OCI-LY1 (cell line): ENCODE data around the gene PHKA1.

Source experiments
- H2AFZ ChIP-seq: fragments of 200-600 bp; sonication (generic), shearing (Covaris generic); 2 replicates; pipeline ENCODE4 v1.6.0; 2014; ENCODE audit warnings: antibody characterized with exemption, mild to moderate bottlenecking, low read length
- H3F3A ChIP-seq: fragments of 200-600 bp; sonication (generic), shearing (Covaris generic); 2 replicates; pipeline ENCODE4 v1.6.0; 2014; ENCODE audit warnings: mild to moderate bottlenecking, antibody characterized with exemption, low read length, moderate library complexity; ENCODE audit not compliant: insufficient read depth
- H3K27ac ChIP-seq: fragments of 200-600 bp; sonication (generic); 2 replicates; pipeline ENCODE4 v1.5.1; 2014; ENCODE audit warnings: low read length, mixed run types, mild to moderate bottlenecking, low read depth; ENCODE audit not compliant: poor library complexity, severe bottlenecking
- H3K27me3 ChIP-seq: fragments of 200-600 bp; sonication (generic); 2 replicates; pipeline ENCODE4 v1.6.0; 2014; ENCODE audit warnings: antibody characterized with exemption, mild to moderate bottlenecking, low read length, moderate library complexity; ENCODE audit not compliant: insufficient read depth
- H3K36me3 ChIP-seq: fragments of 200-600 bp; sonication (generic); 2 replicates; pipeline ENCODE4 v1.6.1; 2014; ENCODE audit warnings: mild to moderate bottlenecking, antibody characterized with exemption, low read length, moderate library complexity, mixed read lengths; ENCODE audit not compliant: insufficient read depth
- H3K4me1 ChIP-seq: fragments of 200-600 bp; sonication (generic); 2 replicates; pipeline ENCODE4 v1.5.1; 2014; ENCODE audit warnings: mild to moderate bottlenecking, low read length, moderate library complexity; ENCODE audit not compliant: insufficient read depth, severe bottlenecking
- H3K4me2 ChIP-seq: fragments of 200-600 bp; sonication (generic), shearing (Covaris generic); 2 replicates; pipeline ENCODE4 v1.6.1; 2014; ENCODE audit warnings: low read length
- H3K4me3 ChIP-seq: fragments of 200-600 bp; sonication (generic); 2 replicates; pipeline ENCODE4 v1.5.1; 2014; ENCODE audit warnings: low read length, low read depth, mild to moderate bottlenecking, mixed read lengths; ENCODE audit not compliant: poor library complexity, severe bottlenecking
- H3K79me2 ChIP-seq: fragments of 200-600 bp; shearing (Covaris generic); 2 replicates; pipeline ENCODE4 v1.6.1; 2016; ENCODE audit warnings: mixed run types, low read length, mixed read lengths; ENCODE audit not compliant: insufficient read depth
- H3K9ac ChIP-seq: fragments of 200-600 bp; sonication (generic), shearing (Covaris generic); 2 replicates; pipeline ENCODE4 v1.6.1; 2014; ENCODE audit warnings: mild to moderate bottlenecking, low read length, mixed read lengths
- H3K9me2 ChIP-seq: fragments of 200-600 bp; sonication (generic), shearing (Covaris generic); 2 replicates; pipeline ENCODE4 v1.6.1; 2014; ENCODE audit warnings: low read depth, mild to moderate bottlenecking, low read length, mixed read lengths
- H3K9me3 ChIP-seq: fragments of 200-600 bp; shearing (Covaris generic); 2 replicates; pipeline ENCODE4 v1.6.1; 2014; ENCODE audit warnings: low read length, mixed read lengths
- H4K20me1 ChIP-seq: fragments of 200-600 bp; sonication (generic), shearing (Covaris generic); 2 replicates; pipeline ENCODE4 v1.6.0; 2016; ENCODE audit warnings: mild to moderate bottlenecking, low read length; ENCODE audit not compliant: insufficient read depth
- EZH2 ChIP-seq: fragments of 200-600 bp; sonication (generic), shearing (Covaris generic); IDR thresholded peaks from 2 replicates; pipeline ENCODE4 v1.8.0; 2017; ENCODE audit warnings: borderline replicate concordance, mixed run types, mild to moderate bottlenecking, antibody characterized with exemption, low read length, moderate library complexity, mixed read lengths
- TF ChIP-seq, protein P1 (sequence below): fragments of 200-600 bp; sonication (generic), shearing (Covaris generic); IDR thresholded peaks from 2 replicates; pipeline ENCODE4 v1.5.1; 2017; ENCODE audit warnings: mild to moderate bottlenecking, antibody characterized with exemption, low read length, moderate library complexity, mixed read lengths

PHKA1 gene

DNA sequence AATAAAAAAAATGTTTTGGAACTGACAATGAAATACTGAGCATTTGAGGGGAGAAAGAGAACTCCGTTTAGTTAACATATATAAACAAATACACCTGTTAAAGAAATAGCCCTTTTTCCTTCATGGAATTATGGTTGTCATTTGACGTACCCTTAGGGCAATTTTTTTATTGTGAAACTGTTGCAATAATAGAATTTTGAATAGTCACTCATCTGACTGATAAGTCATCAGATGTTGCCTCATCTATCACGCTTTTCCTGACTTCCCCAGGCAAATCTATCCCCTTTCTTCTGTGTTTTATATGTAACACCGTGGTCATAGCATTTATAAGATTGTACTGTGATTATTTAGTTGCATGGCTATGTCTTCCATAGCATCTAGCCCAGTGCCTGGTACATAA lies 72.5 kb downstream of the PHKA1 start:
- Histone ChIP-seq H4K20me1 (no peaks in the 10 kb centered on the region), H3K27ac (no peak overlapping the region), H3K4me1 (no peaks in the 10 kb centered on the region), H3K36me3 (no peaks in the 10 kb centered on the region), H3K79me2 (no peaks in the 10 kb centered on the region), H3K9me3 (no peaks in the 10 kb centered on the region), H3K27me3 (no peaks in the 10 kb centered on the region), H3K9me2 (no peaks in the 10 kb centered on the region), H2AFZ (no peak overlapping the region), H3K9ac (no peak overlapping the region), H3K4me2 (no peak overlapping the region), H3F3A (no peaks in the 10 kb centered on the region), H3K4me3 (no peak overlapping the region)
- TF ChIP-seq EZH2, result no peak
- TF ChIP-seq, protein P1, sequence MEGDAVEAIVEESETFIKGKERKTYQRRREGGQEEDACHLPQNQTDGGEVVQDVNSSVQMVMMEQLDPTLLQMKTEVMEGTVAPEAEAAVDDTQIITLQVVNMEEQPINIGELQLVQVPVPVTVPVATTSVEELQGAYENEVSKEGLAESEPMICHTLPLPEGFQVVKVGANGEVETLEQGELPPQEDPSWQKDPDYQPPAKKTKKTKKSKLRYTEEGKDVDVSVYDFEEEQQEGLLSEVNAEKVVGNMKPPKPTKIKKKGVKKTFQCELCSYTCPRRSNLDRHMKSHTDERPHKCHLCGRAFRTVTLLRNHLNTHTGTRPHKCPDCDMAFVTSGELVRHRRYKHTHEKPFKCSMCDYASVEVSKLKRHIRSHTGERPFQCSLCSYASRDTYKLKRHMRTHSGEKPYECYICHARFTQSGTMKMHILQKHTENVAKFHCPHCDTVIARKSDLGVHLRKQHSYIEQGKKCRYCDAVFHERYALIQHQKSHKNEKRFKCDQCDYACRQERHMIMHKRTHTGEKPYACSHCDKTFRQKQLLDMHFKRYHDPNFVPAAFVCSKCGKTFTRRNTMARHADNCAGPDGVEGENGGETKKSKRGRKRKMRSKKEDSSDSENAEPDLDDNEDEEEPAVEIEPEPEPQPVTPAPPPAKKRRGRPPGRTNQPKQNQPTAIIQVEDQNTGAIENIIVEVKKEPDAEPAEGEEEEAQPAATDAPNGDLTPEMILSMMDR, result no peak

DNA sequence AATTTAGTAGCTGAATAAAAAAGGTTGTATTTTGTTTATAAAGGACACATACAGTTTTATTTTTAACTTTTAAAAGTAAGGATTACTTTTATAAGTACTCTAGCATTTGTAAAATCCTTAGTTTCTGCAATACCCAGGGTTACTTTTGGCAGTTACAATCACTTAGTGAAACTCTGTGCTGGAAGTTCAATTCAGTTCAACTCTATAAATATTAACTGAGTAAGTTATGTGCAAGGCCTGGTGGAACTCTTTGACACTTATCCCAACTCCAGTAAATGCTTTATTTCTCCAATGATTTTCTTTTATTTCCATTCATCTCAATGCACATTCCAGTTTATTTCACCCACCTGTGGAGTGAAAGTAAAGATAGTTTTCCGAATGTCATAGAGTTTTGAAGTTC lies 78.2 kb downstream of the PHKA1 start:
- no peaks in the 10 kb centered on the region for H3K27me3 ChIP-seq
- no peaks in the 10 kb centered on the region for H3K79me2 ChIP-seq
- H3K4me1 ChIP-seq, result no peaks in the 10 kb centered on the region
- no peak overlapping the region for H3K4me3 ChIP-seq
- no peak overlapping the region for H3K27ac ChIP-seq
- no peak overlapping the region for H3K4me2 ChIP-seq
- no peak overlapping the region for H3K9ac ChIP-seq
- H2AFZ ChIP-seq, result no peak overlapping the region
- H3K36me3 ChIP-seq, result no peaks in the 10 kb centered on the region
- no peaks in the 10 kb centered on the region for H4K20me1 ChIP-seq
- no peaks in the 10 kb centered on the region for H3F3A ChIP-seq
- TF ChIP-seq, protein P1, result no peak
- no peak for TF ChIP-seq EZH2
- no peaks in the 10 kb centered on the region for H3K9me2 ChIP-seq
- H3K9me3 ChIP-seq, result no peaks in the 10 kb centered on the region

DNA sequence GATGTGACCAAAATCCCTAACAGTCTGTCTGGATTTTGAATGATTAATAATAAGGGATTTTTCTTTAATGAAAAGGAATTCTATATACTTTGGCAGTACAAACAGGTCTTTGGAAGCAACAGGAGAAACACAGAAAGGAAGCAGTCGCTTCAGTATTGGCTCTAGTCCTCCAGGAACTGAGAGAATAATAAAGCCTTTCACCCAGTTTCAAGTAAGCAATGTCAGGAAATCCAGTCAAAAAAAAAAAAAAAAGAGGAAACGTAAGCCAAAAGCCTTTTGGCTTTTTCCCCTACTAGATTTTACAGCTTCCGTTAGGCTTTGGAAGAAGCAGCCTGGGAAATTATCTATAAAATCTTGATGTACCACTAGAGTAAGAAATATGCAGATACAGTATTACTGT lies 79.8 kb downstream of the PHKA1 start:
- no peak overlapping the region for H3K9ac ChIP-seq
- H3K4me2 ChIP-seq, result no peak overlapping the region
- no peaks in the 10 kb centered on the region for H3K27me3 ChIP-seq
- H3K79me2 ChIP-seq, result no peaks in the 10 kb centered on the region
- no peaks in the 10 kb centered on the region for H3K4me1 ChIP-seq
- H4K20me1 ChIP-seq, result no peaks in the 10 kb centered on the region
- no peaks in the 10 kb centered on the region for H3K36me3 ChIP-seq
- H3K27ac ChIP-seq, result no peak overlapping the region
- no peaks in the 10 kb centered on the region for H3K9me2 ChIP-seq
- no peaks in the 10 kb centered on the region for H3K9me3 ChIP-seq
- no peak overlapping the region for H2AFZ ChIP-seq
- H3K4me3 ChIP-seq, result no peak overlapping the region
- no peaks in the 10 kb centered on the region for H3F3A ChIP-seq
- TF ChIP-seq, protein P1, result no peak
